GM19463 (cell line): ENCODE results near the gene CD9.
"Not testable (repeated sequence)": the region's sequence is repeated elsewhere in the genome, so short reads cannot be mapped to it uniquely, and the experiment has no call there.

Experiments
- ATAC-seq: cut with Tn5 transposase; IDR thresholded peaks from one replicate; pipeline ENCODE4 v1.9.1; 2021; ENCODE audit warnings: mild to moderate bottlenecking, moderate library complexity; ENCODE audit not compliant: unreplicated experiment

CD9 gene

GRCh38 chr12:6200256-6201212 lies at the start of gene CD9:
Gene CD9, plus strand, starts transcription at chr12:6200400. Its CDS starts 100 bp downstream, at chr12:6200500.
- no peak for ATAC-seq

GRCh38 chr12:6154730-6155459 lies 45.3 kb upstream of the CD9 start:
- ATAC-seq, result no peak

- no peak for ATAC-seq
Measured at GRCh38 chr12:6157482-6157881, 42.7 kb upstream of the CD9 start.

- no peak for ATAC-seq
Measured at GRCh38 chr12:6158255-6158654, 41.9 kb upstream of the CD9 start.

- ATAC-seq, result no peak
Measured at GRCh38 chr12:6158749-6159148, 41.5 kb upstream of the CD9 start.

- not testable (repeated sequence) for ATAC-seq
Measured at GRCh38 chr12:6159166-6160011, 40.8 kb upstream of the CD9 start.

GRCh38 chr12:6160049-6160649 lies 40.1 kb upstream of the CD9 start:
- ATAC-seq, result not testable (repeated sequence)

- no peak for ATAC-seq
Measured at GRCh38 chr12:6161124-6161882, 38.9 kb upstream of the CD9 start.

GRCh38 chr12:6163416-6164060 lies 36.7 kb upstream of the CD9 start:
- ATAC-seq, result no peak

- no peak for ATAC-seq
Measured at GRCh38 chr12:6165395-6165794, 34.8 kb upstream of the CD9 start.

GRCh38 chr12:6166808-6167207 lies 33.4 kb upstream of the CD9 start:
- no peak for ATAC-seq

GRCh38 chr12:6167327-6168280 lies 32.6 kb upstream of the CD9 start:
- peak; percentile 76 for ATAC-seq

- ATAC-seq, result no peak
Measured at GRCh38 chr12:6171409-6172015, 28.7 kb upstream of the CD9 start.

- no peak for ATAC-seq
Measured at GRCh38 chr12:6172086-6172485, 28.1 kb upstream of the CD9 start.

GRCh38 chr12:6172862-6173261 lies 27.3 kb upstream of the CD9 start:
- ATAC-seq, result no peak

GRCh38 chr12:6177642-6178358 lies 22.4 kb upstream of the CD9 start:
- ATAC-seq, result no peak
